Stimulated activated naive CD8-positive, alpha-beta T cell treated with anti-CD3 and anti-CD28 coated beads, Interleukin-15, Interleukin-2, amounts not matched to agents 100 U/mL and 50 U/mL, for 24 hours (primary cell): ENCODE data around the gene PABPN1L.
A peak's percentile ranks its signal among the peaks of the same experiment; 100 is the strongest.

Experiments used
- ATAC-seq: fragments of 150-1000 bp; cut with Tn5 transposase; one replicate; pipeline ENCODE4 v1.10.0; 2021
- DNase-seq: peaks from one replicate; pipeline ENCODE4 v3.0.0; 2021

PABPN1L gene

DNA sequence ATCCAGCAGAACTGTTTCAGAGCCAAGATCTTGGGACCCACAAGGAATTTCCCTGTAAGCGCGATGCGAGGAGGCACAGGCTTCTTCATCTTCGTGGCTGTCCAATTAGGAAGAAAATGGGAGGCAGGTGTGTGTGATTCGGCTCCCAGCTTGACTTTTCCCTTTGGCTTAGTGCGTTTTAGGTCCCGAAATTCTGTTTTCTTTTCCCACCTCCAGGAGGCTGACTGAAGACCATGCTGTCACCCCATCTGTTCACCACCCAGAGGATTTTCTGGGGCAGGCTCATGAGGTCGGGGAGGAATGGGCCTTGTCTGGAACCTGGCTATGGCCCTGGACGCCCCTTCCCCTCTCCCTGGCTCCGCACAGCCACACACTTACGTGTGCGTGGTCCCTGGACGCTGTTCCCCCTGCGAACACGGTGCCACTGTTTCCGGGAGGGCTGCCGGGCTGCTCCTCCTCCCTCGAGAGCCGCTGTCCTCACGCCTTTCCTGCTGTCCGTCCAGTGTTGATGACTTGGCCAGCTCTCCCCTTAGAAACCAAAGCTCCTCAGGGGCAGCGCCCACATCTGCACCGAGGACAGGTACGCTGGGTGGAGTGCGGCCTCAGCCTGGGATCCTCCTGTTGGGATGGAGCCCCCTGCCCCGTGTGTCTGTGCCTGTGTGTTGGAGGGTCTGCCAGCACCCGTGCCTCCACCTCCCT, 2.7 kb upstream of the PABPN1L start:
- ATAC-seq = no peak
- no peak for DNase-seq

DNA sequence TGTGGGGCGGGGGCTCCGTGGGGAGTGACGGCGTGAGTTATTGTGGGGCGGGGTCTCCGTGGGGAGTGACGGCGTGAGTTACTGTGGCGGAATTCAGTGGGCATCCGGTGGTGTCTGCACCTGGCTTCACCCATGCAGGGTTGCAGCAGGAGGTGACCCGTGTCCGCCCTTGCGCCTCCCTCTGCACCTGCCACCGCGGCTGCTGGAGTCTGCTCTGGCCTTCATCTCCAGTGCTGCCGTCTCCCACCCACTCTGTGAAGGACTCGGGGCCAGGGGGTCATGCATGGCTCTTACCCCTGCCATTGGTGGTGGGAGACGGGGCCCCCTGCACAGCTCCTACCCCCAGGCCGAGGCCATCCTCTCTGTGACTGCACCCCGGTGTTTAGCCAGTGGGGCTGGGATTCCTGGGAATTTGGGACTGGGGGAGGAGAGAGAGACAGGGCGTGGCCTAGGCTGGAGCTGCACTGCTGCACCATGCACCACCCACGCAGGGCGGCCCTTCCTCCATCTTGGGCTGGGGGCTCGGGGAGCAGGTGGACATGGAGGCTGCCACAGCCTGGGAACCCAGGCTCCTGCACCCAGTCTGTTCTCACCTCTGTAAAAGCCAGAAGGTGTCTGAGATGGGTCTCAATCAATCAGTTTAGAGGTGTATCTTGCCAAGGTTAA, 1.3 kb upstream of the PABPN1L start:
- DNase-seq = no peak
- no peak for ATAC-seq

DNA sequence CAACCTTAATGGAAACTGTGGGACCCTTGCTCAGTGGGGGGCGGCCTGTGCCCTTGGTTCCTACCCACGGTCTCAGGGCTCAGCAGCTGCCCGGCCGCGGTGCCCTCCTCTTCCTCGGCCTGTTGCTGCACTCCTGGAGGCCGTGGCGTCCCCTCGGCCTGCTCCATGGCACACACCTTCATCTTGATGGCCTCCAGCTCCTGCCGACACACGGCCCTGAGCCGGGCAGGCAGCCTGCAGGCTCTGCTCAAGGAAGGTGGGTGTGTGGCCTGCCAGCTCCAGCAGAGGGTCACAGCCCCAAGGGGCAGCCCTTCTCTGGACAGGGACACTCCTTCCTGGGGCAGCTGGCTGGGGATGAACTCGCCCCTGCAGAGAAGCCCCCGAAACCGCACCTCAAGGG, 718 bp downstream of the PABPN1L start:
- DNase-seq (no peak), ATAC-seq (no peak)

DNA sequence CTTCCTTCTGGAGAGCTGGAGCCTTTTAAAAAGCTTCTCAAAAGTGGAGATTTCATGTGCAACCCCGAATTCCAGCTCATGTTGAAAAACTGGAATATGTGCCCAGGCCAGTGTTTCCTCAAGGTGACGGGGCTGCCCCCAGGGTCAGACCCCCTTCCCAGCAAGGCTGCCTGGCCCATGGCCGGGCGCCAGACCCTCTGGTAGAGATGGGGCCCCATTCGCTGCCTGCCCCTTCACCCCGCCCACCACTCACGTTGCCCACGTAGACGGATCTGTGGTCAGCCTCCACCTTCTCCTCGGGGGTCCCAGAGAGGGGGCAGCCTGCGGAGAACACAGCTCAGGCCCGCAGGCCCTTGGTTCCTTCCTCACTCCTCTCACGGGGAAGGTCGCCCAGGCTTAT, 1.1 kb downstream of the PABPN1L start:
- ATAC-seq (no peak), DNase-seq (no peak)

DNA sequence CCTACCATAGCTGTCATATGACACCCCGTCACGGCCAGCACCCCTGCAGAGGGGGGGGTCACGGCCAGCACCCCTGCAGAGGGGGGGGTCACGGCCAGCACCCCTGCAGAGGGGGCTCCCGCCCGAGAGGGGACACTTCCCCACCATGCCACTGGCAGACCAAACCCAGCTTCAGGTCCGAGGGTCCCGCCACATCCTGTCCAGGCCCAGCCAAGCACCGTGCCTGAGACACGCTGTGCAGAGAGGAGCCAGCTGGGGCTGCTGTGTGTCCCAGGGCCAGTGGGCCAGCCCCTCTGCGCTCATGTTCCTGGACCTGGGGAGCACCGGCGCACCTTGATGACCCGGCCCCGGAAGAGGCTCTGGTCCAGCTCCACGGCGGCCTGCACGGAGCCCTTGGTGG, 1.9 kb downstream of the PABPN1L start:
- no peak for DNase-seq
- no peak for ATAC-seq

DNA sequence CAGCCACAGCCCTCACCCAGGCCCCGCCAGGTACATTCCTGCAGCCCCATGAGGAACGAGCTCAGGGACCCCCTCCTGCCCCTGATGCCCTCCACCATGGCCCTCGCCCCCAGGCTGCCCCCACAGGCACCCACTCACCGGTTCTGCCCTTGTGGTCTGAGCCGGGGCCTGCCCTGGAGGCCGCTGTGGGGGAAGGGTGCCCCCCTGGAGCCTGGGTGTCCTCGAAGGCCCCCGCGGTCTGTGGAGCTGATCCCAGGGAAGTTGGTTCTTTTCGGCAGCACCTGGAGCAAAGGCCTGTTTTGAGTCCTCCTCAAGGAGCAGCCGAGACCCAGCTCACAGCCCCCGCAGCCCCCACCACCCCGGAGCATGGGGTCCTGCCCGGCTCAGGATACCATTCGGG, 2.4 kb downstream of the PABPN1L start:
- no peak for DNase-seq

DNA sequence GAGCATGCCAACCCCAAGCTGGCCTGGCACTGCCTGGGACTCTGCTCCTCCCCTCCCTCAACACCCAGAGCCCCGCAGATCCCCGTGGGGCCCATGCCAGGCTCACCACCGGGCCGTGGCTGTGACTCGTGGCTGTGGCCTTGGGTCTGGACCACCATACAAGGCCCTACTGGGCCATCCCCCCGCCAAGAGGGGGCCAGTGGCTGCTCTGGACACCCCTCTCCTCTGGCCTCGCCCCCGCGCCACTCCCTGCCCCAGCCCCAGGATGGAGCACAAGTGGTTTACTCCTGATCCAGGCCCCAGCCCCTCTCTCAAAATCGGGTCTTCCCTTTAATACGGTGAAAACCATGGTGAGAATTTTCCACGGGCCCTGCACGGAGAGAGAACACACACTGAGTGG, 3.0 kb downstream of the PABPN1L start:
- ATAC-seq = no peak
- no peak for DNase-seq

More for the DNA sequence above, 2.4 kb downstream of the PABPN1L start:
- no peak for ATAC-seq

DNA sequence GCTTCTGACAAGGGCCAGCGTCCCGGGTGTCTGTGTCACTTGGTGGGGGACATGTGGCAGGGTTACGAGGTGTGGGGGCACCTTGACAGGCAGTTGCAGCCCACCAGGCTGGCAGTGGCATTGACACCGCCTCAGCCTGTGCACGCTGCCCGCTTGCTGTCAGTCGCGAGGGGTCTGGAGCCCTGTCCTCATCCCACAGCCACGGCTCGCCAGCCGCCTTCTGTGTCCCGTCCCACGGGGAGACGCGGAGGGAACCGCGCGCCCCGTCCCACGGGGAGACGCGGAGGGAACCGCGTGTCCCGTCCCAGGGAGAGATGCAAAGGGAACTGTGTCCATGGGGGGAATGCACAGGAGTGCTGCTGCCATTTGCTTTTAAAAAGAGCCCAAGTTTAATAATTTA, 3.5 kb downstream of the PABPN1L start:
- DNase-seq = no peak
- no peak for ATAC-seq

DNA sequence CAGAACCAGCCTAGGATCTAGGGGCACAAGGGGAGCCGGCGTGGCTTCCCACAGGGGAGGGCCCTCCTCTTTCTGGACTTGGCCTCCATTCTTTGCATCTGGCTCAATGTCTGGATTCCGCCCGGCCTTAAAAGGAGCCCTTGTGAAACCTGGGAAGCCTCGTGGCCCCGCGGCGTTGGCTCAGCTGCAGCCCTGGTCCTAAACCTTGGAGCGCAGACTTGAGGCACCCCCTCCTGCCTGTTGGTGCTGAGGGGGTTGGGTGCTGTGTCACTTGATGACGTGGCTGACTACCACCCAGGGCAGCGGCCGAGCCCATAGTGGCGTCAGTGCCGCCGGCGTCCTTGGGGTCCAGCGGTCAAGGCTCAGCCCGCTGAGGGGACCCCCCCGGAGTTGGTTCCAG, 5.1 kb downstream of the PABPN1L start:
- no peak for ATAC-seq
- DNase-seq = no peak

DNA sequence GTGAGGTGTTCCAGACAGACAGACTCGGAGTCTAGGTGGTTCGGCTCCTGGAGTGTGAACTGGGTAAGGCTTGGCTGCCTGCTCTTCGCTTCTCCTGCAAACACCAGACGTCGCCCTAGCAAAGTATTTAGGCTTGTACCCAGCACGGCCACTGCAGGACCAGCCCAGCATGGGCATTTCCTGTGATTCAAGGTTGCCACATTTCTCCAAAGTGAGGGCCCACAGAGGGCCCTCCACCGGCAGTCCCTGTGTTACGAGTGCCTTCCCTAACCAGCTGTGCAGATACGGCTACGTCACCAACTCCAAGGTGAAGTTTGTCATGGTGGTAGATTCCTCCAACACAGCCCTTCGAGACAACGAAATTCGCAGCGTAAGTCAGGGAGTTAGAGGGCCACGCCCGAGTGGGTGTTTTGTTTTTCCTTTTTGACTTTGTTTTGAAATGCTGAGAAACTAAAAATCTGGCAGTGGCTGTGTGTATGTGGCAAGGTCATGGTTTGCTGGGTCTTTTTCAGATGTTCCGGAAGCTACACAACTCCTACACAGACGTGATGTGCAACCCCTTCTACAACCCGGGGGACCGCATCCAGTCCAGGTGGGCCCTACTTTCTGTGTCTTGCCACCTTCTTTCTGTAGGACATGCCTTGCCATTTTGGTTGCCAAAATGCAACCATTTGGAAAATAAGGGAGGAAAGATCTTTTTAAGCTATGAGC, 6.9 kb downstream of the PABPN1L start:
- ATAC-seq = no peak
- no peak for DNase-seq

DNA sequence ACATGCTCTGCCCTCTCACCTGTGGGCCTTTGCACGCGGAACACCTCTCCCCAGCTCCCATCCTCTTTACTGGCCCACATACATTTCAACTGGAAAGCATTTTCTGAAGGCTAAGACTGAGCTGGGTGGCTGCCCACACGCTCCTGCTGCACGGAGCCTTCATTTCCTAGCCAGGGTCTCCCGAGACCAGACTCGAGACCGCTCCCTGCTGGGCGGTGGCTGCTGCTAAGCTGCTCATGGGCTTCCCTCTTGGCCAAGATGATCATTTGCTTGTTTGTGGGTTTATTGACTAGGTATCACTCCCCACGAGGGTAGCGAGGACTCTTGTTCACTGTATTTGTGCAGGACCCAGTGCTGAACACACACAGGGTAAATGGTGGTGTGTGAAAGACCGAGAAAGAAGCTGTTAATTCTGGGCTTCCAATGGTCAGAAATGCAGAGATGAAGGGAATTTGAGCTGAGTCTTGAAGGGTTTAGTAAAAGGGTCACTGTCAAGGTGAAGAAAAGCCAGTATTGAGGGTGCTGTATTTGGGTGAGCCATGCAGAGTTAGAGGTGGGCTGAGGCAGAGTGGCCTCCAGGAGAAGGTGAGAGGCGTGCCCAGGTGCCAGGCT, 8.6 kb downstream of the PABPN1L start:
- DNase-seq = peak; percentile 81
- peak; percentile 63 for ATAC-seq

DNA sequence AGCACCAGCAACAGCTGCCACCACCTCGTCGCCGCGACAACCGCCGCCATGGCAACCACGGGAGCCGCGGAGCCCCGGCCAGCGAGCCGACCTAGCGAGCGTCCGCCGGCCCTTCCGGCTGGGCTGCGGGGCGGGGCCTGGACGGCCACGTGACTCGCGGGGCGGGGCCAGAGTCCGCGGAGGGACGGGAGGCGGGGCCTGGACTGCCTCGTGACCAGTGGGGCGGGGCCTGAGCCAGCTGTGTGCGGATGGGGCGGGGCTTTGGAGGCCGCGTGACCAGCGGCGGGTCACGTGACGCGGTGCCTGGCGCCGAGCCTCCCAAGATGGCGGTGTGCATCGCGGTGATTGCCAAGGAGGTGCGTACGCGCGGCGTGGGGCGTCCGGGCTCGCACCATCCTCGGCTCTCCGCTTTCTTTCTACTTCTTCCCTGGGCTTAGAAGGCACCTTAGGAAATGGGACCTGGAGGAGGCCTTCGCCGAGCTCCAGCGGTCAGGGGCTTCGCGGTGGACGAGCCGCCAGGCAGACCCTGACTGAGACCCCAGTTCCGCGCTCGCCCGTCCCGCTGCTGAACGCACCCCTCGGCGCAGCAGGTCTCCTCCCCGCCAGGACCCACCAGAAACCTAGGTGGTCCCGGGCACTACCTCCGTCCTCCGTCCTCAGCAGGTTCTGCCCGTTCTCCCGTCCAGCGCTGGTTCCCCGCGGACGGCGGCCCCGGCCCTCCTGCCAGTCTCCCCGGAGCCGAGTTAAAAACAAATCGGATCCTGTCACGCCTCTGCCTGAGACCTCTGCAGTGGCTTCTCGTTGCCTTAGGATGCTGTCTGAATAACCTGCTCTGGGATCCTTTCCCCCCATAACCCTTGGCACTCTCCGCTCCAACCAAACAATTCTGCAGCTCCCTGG, 9.4 kb downstream of the PABPN1L start, which contains the start of the genes GALNS and TRAPPC2L:
TSS of gene GALNS (minus strand) at position 120 of the 900 bp plus-strand sequence. CDS start at position 50, 70 bp downstream.
TSS of gene TRAPPC2L (plus strand) at position 300 of the 900 bp plus-strand sequence. CDS start at position 324, 24 bp downstream.
- DNase-seq (peak; percentile 100), ATAC-seq (peak; percentile 86)

DNA sequence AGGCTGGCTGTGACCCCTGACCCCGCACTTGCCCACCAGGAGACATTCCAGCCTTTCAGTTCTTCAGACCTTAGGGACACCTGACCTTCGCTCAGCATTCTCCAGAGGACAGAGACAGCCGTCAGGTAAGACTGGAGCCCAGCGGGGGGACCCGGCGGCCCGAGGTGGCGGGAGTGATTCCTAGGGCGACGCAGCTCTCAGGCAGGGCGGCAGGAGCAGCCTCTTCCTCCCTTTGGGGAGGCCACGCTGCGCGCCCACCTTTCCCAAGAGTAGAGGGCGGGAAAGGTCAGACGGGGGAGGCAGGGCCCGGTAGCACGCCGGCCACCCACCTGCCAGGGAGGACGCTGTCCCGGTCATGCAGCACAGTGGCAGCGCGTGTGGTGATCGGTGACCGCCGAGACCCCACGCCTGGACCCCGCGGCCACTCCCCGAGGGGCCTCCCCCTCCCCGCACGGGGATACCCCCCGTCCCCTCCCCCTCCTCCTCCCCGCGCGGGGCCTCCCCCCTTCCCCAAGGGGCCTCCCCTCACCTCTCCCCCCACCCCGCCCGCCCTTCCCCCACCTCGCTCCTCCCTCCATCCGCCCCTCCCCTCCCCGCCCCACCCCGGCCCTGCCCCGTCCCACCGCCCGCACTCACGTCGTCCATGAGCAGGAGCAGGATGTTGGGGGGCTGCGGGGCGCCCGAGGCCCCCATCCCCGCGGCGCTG, 10.2 kb downstream of the PABPN1L start:
- DNase-seq = peak; percentile 23
- peak; percentile 24 for ATAC-seq

DNA sequence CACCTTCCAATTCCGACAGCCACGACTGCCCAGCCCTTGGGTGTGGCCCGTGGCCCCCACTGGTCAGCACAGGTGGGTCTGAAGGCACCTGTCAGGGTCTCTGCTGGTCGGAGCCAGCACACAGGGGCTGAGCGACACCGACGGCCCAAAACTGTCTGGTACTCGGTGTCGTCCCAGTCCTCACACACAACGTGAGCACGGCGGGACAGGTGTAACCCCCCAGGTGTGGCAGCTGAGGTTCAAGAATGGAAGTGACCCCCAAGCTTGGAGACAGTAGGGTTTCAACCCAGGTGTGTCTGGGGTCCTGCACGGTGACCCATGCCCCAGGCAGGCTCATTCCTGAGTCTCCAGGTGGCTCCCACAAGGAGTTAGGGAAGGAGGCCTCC, 10.7 kb downstream of the PABPN1L start:
- no peak for ATAC-seq

DNA sequence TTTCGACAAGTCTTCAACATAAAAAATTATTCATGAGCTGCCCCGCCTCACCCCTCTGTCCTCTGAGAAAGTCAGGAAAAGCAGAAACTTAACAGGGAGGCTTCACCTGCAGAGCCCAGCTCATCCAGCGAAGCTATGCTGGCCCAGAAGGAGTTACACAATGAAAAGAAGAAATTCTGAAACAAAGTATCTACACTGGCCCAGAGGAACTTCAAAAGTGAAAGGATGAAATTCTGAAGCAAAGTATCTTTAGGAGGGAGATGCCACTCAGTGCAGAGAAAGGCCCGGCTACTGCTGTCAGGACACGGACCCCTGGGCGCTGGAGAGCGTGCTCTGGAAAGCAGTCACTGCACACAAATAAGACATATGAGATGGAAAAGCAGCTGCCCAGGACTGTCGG, 11.3 kb downstream of the PABPN1L start:
- no peak for DNase-seq
- no peak for ATAC-seq

More for the DNA sequence above, 10.7 kb downstream of the PABPN1L start:
- DNase-seq = no peak

DNA sequence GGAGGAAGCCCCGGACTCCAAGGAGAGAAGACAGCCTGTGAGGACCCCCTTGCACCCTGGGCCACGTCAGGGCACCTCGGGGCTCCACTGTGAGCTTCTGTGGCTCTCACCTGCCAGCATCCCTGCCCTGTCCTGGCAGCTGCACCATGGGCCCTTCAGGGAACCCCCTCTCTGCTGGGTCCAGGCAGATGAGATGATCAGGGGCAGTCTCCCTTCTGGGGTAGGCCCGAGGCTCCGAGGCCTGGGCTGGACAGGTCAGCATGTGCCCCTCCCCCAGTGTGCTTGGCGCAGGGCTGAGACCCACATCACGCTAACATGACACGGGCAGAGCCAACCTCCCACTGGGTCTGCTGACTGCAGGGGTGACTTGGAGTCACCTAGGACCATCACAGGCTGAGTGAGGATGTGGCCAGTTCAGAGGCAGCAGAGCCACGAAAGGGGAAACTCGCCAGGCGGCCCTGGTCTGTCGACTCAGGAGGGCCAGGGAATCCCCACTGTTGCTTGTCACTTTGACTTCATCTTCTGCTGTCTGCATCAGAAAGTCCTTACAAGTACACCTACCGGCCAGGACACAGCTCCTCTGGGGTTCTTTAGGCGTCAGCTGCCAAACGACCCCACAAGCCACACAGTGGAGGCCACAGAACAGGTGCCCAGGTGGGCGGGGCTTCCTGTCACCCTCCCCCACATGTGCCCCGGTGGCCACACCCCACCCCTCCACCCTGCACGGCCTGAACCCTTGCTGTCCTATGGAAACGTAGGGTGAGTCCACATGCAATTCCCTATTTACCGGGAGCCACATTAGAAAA, 12.0 kb downstream of the PABPN1L start:
- no peak for ATAC-seq
- DNase-seq = peak; percentile 35

DNA sequence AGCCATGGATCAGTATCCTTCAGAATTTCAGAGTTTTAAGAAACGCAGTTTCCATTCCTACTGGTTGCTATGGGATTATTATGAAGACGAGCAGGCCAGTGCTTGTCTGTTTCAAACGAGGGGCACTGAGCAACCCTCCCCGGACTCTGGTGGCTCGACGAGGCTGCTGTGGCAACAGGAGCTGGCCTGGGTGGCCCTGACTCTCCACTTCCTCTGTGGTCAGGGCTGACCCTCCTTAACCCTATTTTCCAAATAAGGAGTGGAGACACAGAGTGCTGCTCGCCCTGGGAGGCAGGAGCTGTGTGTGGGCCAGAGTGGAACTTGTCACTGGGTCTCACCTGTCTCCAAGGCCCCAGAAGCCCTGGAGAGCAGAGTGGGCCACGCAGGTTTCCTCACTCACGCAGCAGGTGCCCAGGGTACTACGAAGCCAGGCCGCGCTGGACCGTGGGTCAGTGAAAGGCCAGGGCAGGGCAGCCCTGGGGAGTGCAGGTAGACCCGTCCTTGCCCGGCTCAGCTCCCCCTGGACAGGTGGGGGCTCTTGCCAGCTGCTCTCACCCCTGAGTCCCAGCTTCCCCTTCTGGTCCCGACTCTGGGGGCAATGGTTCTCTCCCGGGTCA, 13.0 kb downstream of the PABPN1L start:
- DNase-seq (no peak), ATAC-seq (no peak)

DNA sequence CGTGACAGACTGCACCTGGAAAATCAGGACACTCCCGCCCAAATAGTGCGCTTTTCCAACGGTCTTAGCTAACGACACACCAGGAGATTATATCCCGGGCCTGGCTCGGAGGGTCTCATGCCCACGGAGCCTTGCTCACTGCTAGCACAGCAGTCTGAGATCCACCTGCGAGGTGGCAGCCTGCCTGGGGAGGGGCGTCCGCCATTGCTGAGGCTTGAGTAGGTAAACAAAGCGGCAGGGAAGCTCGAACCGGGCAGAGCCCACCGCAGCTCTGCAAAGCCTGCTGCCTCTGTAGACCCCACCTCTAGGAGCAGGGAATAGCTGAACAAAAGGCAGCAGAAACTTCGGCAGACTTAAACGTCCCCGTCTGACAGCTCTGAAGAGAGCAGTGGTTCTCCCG, 14.8 kb downstream of the PABPN1L start:
- DNase-seq (no peak), ATAC-seq (no peak)

DNA sequence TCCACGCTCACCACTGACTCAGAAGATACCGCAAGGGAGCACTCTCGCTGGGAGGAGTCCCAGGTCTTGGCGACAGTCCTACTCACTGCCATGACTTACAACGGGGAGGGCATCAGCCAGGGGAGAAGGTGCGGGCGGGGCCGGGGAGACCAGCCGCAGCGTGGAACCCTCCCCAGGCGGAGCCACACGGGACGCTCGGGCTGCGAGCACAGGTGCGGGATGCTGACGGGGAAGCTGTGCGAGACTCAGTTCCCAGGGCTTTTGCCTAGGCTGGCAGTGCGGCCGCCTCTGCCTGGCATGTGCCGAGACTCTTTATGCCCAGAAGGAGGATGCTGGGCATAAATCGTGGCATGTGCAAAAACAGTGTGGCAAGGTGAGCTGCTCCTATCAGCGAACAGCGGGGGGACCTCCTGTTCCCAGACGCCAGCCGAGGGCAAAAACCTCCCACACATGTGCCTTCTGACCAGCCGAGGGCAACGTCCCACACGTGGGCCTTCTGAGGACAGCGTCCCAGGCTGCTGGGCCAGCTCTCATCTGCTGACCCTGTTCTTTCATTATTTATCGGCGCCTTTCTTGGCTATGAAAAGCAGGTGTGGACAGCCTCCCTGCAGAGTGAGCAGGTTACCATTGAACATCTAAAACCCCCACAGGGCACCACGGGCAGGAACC, 15.8 kb downstream of the PABPN1L start:
- ATAC-seq = no peak
- DNase-seq = no peak
